HFFc6 (cell line): Measurements from ENCODE around the gene ADRA2C. TPM values are rescaled to one million over a fixed set of nuclear protein-coding genes. Genes with fewer than 3 reads are reported as not detected.
A peak's percentile ranks its signal among the peaks of the same experiment; 100 is the strongest.

Source experiments
- DNase-seq: peaks from one replicate; pipeline ENCODE4 v3.0.0-alpha.2; 2018
- H3K27ac Mint-ChIP-seq: 2 replicates; pipeline ENCODE4 v1.8.0; 2020; ENCODE audit warnings: mild to moderate bottlenecking, mixed read lengths
- H3K27me3 Mint-ChIP-seq: 2 replicates; pipeline ENCODE4 v1.8.0; 2021; ENCODE audit warnings: mild to moderate bottlenecking, moderate library complexity, mixed read lengths; ENCODE audit not compliant: insufficient read depth
- H3K36me3 Mint-ChIP-seq: 2 replicates; pipeline ENCODE4 v1.8.0; 2021; ENCODE audit warnings: low read depth, mixed read lengths
- H3K4me1 Mint-ChIP-seq: 2 replicates; pipeline ENCODE4 v1.8.0; 2020; ENCODE audit warnings: low read depth, mixed read lengths
- H3K4me3 Mint-ChIP-seq: 2 replicates; pipeline ENCODE4 v1.8.0; 2020; ENCODE audit warnings: mild to moderate bottlenecking, moderate library complexity, mixed read lengths
- H3K9me3 Mint-ChIP-seq: 2 replicates; pipeline ENCODE4 v1.8.0; 2020; ENCODE audit warnings: mild to moderate bottlenecking, mixed read lengths
- CTCF ChIP-seq: fragments of 200-600 bp; sonication (generic); IDR thresholded peaks from 2 replicates; pipeline ENCODE4 v1.5.0; 2021; ENCODE audit warnings: antibody characterized with exemption, mild to moderate bottlenecking
- total RNA-seq, 6 experiments: library from RNA; stranded (reverse); fragmentation: NEBNext Ultra II Directional; extraction: Animal tissue kit (Norgen Biotek cat#: 25700); gene quantifications; 2 replicates in 1 of 6; 3 replicates in 5 of 6; pipeline ENCODE4 v1.2.3, GENCODE V29; 2021

ADRA2C gene
- total RNA-seq, 6 experiments from 2014 or later: 0.23 to 0.43 (median 0.26) TPM

- no peaks in the 10 kb centered on the region for H3K4me1 Mint-ChIP-seq
- no peak for DNase-seq
- peaks cover 21% of the 10 kb centered on the region for H3K27me3 Mint-ChIP-seq
- no peak overlapping the region for H3K4me3 Mint-ChIP-seq
- peak; percentile 65 for TF ChIP-seq CTCF
- H3K27ac Mint-ChIP-seq: no peak overlapping the region
- 0 out of 2 replicates have a peak, but pooled peaks cover 6% of the 10 kb centered on the region for H3K36me3 Mint-ChIP-seq
- peaks cover 14% of the 10 kb centered on the region; the same call in 1 of the 2 replicates for H3K9me3 Mint-ChIP-seq
Measured at GRCh38 chr4:3792813-3793212, 26.6 kb downstream of the ADRA2C start.

GRCh38 chr4:3793545-3793944 is 27.4 kb downstream of the ADRA2C start:
- Mint-ChIP-seq H3K36me3 (0 out of 2 replicates have a peak, but pooled peaks cover 6% of the 10 kb centered on the region), H3K4me3 (no peak overlapping the region), H3K27me3 (peaks cover 18% of the 10 kb centered on the region), H3K9me3 (peaks cover 14% of the 10 kb centered on the region; the same call in 1 of the 2 replicates), H3K27ac (no peak overlapping the region), H3K4me1 (no peaks in the 10 kb centered on the region)
- no peak for TF ChIP-seq CTCF
- DNase-seq: no peak

- 0 out of 2 replicates have a peak, but pooled peaks cover 6% of the 10 kb centered on the region for H3K36me3 Mint-ChIP-seq
- H3K9me3 Mint-ChIP-seq: peaks cover 14% of the 10 kb centered on the region; the same call in 1 of the 2 replicates
- DNase-seq: no peak
- TF ChIP-seq CTCF: no peak
- H3K4me3 Mint-ChIP-seq: no peak overlapping the region
- no peak overlapping the region for H3K27ac Mint-ChIP-seq
- H3K4me1 Mint-ChIP-seq: no peaks in the 10 kb centered on the region
- peaks cover 37% of the 10 kb centered on the region for H3K27me3 Mint-ChIP-seq
Measured at GRCh38 chr4:3796960-3797359, 30.8 kb downstream of the ADRA2C start.

- no peak overlapping the region for H3K27ac Mint-ChIP-seq
- no peak overlapping the region for H3K4me3 Mint-ChIP-seq
- TF ChIP-seq CTCF: no peak
- no peak for DNase-seq
- 0 out of 2 replicates have a peak, but pooled peaks cover 6% of the 10 kb centered on the region for H3K36me3 Mint-ChIP-seq
- peaks cover 38% of the 10 kb centered on the region for H3K27me3 Mint-ChIP-seq
- no peaks in the 10 kb centered on the region for H3K4me1 Mint-ChIP-seq
- peaks cover 14% of the 10 kb centered on the region; the same call in 1 of the 2 replicates for H3K9me3 Mint-ChIP-seq
Measured at GRCh38 chr4:3797831-3798790, 31.9 kb downstream of the ADRA2C start.

- Mint-ChIP-seq H3K27me3 (peaks cover 48% of the 10 kb centered on the region), H3K27ac (no peak overlapping the region)
Measured at GRCh38 chr4:3799496-3799895, 33.3 kb downstream of the ADRA2C start.

More at GRCh38 chr4:3799496-3799895, 33.3 kb downstream of the ADRA2C start:
- Mint-ChIP-seq H3K4me1 (no peaks in the 10 kb centered on the region), H3K4me3 (no peak overlapping the region), H3K36me3 (0 out of 2 replicates have a peak, but pooled peaks cover 6% of the 10 kb centered on the region), H3K9me3 (peaks cover 14% of the 10 kb centered on the region; the same call in 1 of the 2 replicates)
- no peak for DNase-seq
- no peak for TF ChIP-seq CTCF
